GM21526 (cell line): ENCODE measurements around the gene PPP1R12B.
"Not testable (repeated sequence)": the region's sequence is repeated elsewhere in the genome, so short reads cannot be mapped to it uniquely, and the experiment has no call there.

Source experiments
- ATAC-seq: cut with Tn5 transposase; IDR thresholded peaks from one replicate; pipeline ENCODE4 v1.9.1; 2021; ENCODE audit warnings: moderate library complexity; ENCODE audit not compliant: unreplicated experiment, low FRiP score

PPP1R12B gene

GRCh38 chr1:202438393-202439174 lies 90.1 kb downstream of the PPP1R12B start:
- no peak for ATAC-seq

GRCh38 chr1:202439308-202439707 lies 90.8 kb downstream of the PPP1R12B start:
- no peak for ATAC-seq

- not testable (repeated sequence) for ATAC-seq
Observed at GRCh38 chr1:202448140-202448539, 99.6 kb downstream of the PPP1R12B start.

DNA sequence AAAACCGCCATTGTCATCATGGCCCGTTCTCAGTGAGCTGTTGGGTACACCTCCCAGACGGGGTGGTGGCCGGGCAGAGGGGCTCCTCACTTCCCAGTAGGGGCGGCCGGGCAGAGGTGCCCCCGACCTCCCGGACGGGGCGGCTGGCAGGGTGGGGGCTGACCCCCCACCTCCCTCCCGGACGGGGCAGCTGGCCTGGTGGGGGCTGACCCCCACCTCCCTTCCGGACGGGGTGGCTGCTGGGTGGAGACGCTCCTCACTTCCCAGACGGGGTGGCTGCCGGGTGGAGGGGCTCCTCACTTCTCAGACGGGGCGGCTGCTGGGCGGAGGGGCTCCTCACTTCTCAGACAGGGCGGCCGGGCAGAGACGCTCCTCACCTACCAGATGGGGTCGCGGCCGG lies 103.1 kb downstream of the PPP1R12B start:
- not testable (repeated sequence) for ATAC-seq

DNA sequence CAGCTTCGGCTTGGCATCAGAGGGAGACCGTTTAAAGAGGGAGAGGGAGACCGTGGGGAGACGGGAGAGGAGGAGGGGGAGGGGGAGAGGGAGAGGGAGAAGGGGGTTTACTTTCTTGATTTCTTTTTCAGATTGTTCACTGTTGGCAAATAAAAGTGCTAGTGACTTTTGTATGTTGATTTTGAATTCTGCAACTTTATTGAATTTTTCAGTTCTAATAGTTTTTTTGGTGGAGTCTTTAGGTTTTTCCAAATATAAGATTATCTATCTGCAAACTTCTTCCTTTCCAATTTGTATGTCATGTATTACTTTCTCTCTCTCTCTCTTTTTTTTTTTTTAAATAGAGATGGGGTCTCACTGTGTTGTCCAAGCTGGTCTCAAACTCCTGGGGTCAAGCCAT lies 104.0 kb downstream of the PPP1R12B start:
- ATAC-seq = no peak

GRCh38 chr1:202456372-202457169 lies 108.1 kb downstream of the PPP1R12B start:
- ATAC-seq = not testable (repeated sequence)

DNA sequence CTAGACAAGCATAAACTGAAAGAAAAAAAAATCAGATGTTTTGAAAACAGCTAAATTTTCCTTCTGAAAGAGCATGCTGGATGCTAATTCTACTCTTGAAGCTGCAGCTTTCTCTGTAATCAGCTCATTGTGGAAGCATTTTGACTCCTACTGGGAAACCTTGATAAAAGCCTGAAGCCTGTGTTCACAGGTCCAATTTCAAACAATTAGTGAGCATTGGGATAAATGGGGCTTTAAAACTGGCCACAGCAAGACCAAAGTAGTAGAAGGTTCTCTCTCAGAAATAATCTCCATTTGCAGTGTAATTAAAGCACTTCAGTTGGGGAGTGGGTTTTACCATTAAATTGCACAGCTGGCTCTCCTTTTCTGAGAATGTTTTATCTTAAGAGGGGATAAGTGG lies 110.2 kb downstream of the PPP1R12B start:
- ATAC-seq = not testable (repeated sequence)

DNA sequence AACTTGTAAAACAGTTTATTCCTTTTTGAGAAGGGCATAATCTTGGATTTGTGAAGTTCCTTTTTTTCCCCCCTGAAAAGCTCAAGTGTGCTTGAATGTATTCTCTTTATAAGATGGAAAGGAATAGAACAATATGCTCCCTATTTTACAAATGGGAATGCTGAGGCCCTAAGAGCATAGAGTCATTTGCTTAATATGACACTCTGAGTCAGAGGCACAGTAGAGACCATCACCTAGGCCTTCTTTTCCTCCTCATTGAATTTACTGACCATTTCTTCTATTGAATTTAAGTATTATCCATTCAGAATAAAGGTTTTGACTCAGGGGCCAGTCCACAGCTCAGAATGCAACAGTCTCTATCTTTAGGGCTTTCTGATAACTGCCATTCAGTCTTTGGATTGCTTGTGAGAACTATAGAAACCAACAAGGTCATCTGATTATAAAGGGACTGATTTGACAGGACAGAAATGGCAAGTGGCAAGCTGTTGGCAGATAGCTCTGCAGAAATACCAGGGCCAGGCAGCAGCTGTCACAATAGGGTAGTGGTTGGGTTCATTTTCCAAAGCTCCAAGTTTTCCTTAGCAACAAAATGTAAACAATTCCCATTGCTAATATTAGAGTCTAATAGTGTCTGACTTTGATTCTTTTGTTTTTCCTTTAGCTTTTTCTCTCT lies 111.1 kb downstream of the PPP1R12B start:
- ATAC-seq = not testable (repeated sequence)

DNA sequence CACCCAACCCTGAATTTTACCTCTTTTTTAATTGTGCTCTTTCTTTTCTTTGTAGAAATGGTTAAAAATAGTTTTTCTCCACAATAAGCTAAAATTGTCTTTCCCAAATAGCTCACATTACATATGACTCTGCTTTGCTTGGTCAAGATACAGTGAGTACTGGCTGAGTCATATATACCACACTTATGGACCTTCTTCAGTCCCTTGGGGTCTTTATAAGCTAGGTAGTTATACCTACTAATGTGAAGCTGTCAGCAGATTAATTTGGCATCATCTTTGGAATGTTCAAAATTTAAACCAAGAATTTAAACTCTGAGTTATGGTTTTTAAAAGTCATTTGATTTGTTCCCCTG lies 111.6 kb downstream of the PPP1R12B start:
- not testable (repeated sequence) for ATAC-seq

DNA sequence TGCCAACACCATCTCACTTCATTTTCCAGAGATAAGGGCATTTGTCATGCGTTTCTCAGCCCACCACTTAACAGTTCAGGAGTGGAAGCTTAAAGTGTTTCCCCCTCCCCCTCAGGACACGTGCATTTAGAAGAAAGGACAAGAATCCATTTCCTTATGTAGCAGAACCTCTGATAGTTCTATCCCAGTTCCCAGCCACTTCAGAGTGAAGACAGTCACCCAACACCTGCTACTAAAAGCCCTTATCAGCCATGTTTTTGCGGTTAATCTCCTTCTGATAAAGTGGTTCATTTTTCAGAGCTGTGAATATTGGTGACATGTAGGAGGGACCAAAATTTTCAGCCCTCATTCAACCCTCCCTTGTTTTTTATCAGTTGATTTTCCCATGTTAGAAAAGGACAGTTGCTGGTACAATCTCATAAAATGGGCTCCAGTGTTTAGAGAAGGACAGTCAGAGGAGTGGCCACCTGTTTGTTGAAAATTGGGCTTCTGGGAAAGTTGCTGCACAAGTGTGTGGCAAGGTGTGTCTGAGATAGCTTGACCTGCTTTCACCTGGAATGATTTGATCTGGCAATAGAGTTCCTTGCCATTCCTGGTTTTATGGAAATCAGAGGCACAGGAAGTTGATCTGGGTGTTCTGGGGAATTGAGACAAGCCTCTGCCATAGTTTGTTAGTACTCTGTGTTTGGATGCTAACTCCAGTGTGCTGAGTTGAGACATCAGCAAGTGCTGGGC lies 114.0 kb downstream of the PPP1R12B start:
- ATAC-seq = no peak

DNA sequence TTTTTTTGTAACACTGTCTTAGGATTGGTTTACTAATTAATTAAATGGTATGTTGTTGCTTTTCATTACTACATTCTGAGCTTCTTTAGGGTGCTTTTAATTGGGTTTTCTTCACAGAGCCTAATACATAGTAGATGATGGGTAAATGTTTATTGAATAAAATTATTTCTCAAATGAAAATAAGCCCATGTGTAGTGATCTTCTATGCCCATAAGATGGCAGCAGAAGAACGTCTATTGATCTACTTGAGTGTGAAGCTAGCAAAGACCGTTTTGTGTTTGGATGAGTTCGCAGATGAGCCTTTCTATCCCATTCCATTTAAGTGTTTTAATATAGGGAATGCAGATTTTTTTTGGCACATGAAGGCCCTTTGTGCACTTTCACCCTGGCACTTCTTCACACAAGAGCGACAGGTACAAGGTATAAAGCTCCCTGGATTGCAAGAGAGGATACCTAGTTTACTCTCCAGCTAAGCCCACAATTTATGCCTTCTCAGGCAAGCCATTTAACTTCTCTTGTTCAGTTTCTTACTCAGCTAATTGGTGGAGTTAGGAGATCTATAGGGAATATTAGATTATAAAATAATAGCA lies 115.7 kb downstream of the PPP1R12B start:
- ATAC-seq = not testable (repeated sequence)

DNA sequence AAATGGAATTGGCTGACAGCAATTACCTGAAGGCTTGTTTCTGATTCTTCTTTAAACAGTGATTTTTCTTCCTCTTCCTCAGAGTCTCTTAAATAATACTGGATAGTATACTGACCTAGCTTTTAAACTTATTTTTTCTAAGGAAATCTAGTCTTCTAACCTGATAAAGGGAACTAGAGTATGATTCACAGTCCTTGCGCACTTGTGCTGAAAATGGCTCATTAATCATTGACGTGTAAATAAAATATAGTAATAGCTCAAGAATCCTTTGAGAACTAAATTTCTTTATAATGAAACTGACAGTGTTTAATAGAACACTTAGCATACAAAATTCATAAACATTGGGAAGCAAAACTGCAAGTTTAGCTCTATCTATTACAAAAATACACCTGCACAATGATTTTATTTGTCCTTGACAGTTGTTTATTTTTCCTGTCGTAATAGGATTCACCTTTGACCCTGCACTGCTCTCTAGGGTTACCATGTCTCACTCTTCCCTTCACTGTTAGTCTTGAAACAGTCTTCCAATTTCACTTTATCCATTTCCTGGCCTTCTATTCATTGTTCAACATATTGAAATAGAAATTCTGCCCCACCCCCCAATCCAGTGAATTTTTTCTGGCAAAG lies 117.3 kb downstream of the PPP1R12B start:
- not testable (repeated sequence) for ATAC-seq

- ATAC-seq = not testable (repeated sequence)
Observed at GRCh38 chr1:202466339-202466738, 117.8 kb downstream of the PPP1R12B start.

DNA sequence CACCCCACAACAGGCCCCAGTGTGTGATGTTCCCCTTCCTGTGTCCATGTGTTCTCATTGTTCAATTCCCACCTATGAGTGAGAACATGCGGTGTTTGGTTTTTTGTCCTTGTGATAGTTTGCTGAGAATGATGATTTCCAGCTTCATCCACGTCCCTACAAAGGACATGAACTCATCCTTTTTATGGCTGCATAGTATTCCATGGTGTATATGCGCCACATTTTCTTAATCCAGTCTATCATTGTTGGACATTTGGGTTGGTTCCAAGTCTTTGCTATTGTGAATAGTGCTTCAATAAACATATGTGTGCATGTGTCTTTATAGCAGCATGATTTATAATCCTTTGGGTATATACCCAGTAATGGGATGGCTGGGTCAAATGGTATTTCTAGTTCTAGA lies 118.9 kb downstream of the PPP1R12B start:
- ATAC-seq = not testable (repeated sequence)

DNA sequence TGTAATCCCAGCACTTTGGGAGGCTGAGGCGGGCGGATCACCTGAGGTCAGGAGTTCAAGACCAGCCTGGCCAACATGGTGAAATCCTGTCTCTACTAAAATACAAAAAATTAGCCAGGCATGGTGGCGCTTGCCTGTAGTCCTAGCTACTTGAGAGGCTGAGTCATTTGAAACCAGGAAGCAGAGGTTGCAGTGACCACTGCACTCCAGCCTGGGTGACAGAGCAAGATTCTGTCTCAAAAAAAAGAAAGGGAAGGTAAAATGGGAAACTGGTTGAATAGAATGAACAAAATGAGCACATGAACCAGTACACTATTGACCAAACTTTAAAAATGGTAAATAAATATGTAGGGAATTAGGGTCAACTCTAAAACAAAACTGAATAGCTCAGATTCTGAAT lies 120.2 kb downstream of the PPP1R12B start:
- not testable (repeated sequence) for ATAC-seq

DNA sequence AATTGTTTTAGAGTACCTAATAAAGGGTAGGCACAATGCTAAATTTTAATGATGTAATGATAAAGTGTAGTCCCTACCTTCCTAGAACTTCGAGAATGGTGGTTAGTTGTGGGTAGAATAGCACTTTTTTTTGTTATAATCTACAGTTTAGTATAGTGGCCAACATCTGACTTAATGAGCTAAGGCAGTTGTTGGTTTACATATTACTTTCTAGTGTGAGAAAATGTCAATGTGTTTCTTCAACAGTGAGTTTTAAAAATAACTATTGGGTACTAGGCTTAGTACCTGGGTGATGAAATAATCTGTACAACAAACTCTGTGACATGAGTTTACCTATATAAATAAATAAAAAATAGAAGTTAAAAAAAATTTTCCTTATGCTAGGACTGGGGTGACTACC lies 120.6 kb downstream of the PPP1R12B start:
- not testable (repeated sequence) for ATAC-seq

DNA sequence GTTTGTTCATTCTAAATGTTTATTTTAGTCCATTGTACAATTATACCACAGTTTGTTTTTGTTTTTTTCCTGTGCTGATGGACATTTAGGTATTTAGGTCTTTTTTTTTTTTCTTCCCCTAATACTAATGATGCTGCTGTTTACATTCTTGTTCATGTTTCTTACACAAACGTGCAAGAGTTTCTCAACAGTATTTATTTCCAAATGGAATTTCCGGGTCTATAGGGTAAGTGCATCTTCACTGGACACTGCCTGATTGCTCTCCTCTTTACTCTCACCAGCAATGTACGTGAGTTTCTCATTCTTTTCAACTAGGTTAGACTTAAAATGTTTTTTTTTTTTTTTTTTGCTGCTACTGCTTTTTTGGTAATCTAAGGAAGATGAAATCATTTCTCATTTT lies 122.7 kb downstream of the PPP1R12B start:
- no peak for ATAC-seq

DNA sequence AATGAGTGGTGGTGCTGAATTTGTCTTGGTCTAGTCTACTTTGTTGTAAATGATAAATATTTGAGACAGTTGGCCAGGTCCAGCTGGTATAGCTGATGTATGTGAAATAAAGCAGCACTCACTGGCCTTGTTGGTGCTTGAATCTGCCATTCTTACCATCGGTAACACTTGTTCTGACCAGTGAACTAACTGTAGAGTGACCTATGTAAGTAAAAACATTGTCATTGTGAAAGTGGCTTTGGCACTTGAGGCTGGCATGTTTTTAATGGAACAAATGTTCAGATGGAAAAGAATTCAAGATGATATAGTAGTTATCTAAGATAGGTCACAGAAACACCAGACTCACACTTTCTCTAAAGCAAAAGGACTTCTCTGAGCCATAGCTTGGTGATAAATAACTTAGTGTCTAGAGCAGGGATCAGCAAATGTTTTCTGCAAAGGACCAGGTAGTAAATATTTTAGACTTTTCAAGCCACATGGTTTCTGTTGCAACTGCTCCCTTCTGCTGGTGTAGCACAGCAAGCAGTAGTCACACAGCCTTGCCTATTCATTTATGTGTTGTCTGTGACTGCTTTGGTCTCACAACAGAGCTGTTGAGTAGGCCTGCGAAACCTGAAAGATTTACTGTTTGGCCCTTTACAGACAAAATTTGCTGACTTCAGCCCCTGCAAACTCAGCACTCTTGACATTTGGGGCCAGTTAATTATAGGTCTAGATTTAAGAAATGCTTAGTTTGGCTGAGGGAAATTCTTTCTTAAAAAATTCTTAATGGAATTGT lies 124.0 kb downstream of the PPP1R12B start:
- ATAC-seq = not testable (repeated sequence)
